ENCODE results near the gene UBLCP1.

DNA sequence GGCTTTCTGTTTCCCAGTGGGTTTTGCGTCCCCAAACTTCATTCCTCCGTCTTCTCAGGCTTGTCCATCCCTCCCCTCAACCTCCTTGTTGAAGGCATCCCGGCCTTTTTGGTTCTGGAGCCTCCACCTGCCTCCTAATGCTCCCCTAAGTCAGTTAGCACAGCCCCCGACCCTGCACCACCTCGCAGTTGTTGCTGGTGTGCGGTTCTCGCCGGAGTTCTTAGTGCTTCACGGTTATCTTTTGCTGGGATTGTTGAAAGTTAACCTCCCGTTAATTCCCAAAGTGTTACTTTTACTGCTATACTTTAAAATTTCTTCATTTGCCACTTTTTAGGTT, 447 bp downstream of the UBLCP1 start:
- no peak for TF ChIP-seq RAD21 (conservative IDR thresholded peaks at IDR 0.05)
- TF ChIP-seq, protein P1, sequence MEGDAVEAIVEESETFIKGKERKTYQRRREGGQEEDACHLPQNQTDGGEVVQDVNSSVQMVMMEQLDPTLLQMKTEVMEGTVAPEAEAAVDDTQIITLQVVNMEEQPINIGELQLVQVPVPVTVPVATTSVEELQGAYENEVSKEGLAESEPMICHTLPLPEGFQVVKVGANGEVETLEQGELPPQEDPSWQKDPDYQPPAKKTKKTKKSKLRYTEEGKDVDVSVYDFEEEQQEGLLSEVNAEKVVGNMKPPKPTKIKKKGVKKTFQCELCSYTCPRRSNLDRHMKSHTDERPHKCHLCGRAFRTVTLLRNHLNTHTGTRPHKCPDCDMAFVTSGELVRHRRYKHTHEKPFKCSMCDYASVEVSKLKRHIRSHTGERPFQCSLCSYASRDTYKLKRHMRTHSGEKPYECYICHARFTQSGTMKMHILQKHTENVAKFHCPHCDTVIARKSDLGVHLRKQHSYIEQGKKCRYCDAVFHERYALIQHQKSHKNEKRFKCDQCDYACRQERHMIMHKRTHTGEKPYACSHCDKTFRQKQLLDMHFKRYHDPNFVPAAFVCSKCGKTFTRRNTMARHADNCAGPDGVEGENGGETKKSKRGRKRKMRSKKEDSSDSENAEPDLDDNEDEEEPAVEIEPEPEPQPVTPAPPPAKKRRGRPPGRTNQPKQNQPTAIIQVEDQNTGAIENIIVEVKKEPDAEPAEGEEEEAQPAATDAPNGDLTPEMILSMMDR (IDR thresholded peaks at IDR 0.05; ENCODE audit: poor library complexity, severe bottlenecking), result no peak
